Thyroid gland (tissue), 4 donors: ENCODE measurements around the gene RFX2. TPM values are rescaled to one million over a fixed set of nuclear protein-coding genes. Genes with fewer than 3 reads are reported as not detected.

Source experiments
- DNase-seq, 2 donors: peaks; one replicate each; pipeline ENCODE4 v3.0.0-alpha.2; 2019
- H3K27ac ChIP-seq, 3 donors: fragments of 200-600 bp; sonication (generic); 1 replicate in 2 of 3; 2 replicates in 1 of 3; pipeline ENCODE4 v1.5.1; 2016 to 2019; ENCODE audit warnings: mild to moderate bottlenecking in 1 of 3, moderate library complexity in 1 of 3
- H3K27me3 ChIP-seq: fragments of 200-600 bp; sonication (generic); one replicate; pipeline ENCODE4 v1.5.1; 2019
- H3K36me3 ChIP-seq, 2 donors: fragments of 200-600 bp; sonication (generic); one replicate each; pipeline ENCODE4 v1.5.1; 2016 to 2019
- H3K4me1 ChIP-seq, 2 donors: fragments of 200-600 bp; sonication (generic); one replicate each; pipeline ENCODE4 v1.5.1; 2017 to 2019
- H3K4me3 ChIP-seq, 3 donors: fragments of 200-600 bp; sonication (generic); replicated peaks in 1 of 3; 1 replicate in 2 of 3; 2 replicates in 1 of 3; pipeline ENCODE4 v1.5.1; 2016; ENCODE audit warnings: mild to moderate bottlenecking in 1 of 3
- H3K9me3 ChIP-seq: fragments of 200-600 bp; sonication (generic); one replicate; pipeline ENCODE4 v1.5.1; 2017
- CTCF ChIP-seq, 6 experiments: fragments of 200-600 bp in 3 of 6; fragments of 450-650 bp in 3 of 6; sonication (generic) in 3 of 6; IDR thresholded peaks; one replicate each; pipeline ENCODE4 v1.5.1; 2016 to 2019; ENCODE audit warnings: antibody characterized with exemption in 6 of 6, mild to moderate bottlenecking in 2 of 6, inconsistent platforms in 1 of 6, moderate library complexity in 1 of 6
- POLR2A ChIP-seq, 2 donors: fragments of 450-650 bp; IDR thresholded peaks; one replicate each; pipeline ENCODE4 v1.6.1; 2017; ENCODE audit warnings: antibody characterized with exemption in 2 of 2, mild to moderate bottlenecking in 2 of 2, moderate library complexity in 1 of 2
- WGBS, 2 donors: methylation state at CpG; one replicate each; pipeline ENCODE4 v1.1.5; 2017; 5-methylcytosine and 5-hydroxymethylcytosine counted together
- intact Hi-C: fragments of 100-400 bp; cut with DNase I; formaldehyde crosslinking; loops from one replicate; pipeline ENCODE4 v1.15.1; 2023
- total RNA-seq, 4 donors: library from RNA; depleted of rRNA; stranded (reverse); fragments of >200 nt; gene quantifications; one replicate each; pipeline ENCODE4 v1.2.3, GENCODE V29; 2016

The RFX2 gene
- total RNA-seq, 4 donors from 2014 or later, result 4.1 to 10.6 (median 7.7) TPM

GRCh38 chr19:6071875-6072274 is 38.4 kb downstream of the RFX2 start:
- H3K27me3 ChIP-seq, result no peaks in the 10 kb centered on the region
- intact Hi-C loops, result no loop called here
- peaks cover 7 to 32% of the 10 kb centered on the region in 2 donors for H3K4me1 ChIP-seq
- no peak for TF ChIP-seq POLR2A (IDR thresholded peaks at IDR 0.05)
- no peak for TF ChIP-seq CTCF (IDR thresholded peaks at IDR 0.05)
- no peak for DNase-seq
- peak overlapping the region in 1 of 3 donors; percentile 43 for H3K27ac ChIP-seq
- no peaks in the 10 kb centered on the region for H3K9me3 ChIP-seq
- no peak overlapping the region for H3K4me3 ChIP-seq
- 78 to 79% methylated on average over 8 of the region's 8 CpGs for WGBS, 2 donors
- H3K36me3 ChIP-seq, result no peaks in the 10 kb centered on the region

- Histone ChIP-seq H3K4me1 (peaks cover 14 to 32% of the 10 kb centered on the region in 2 donors), H3K36me3 (no peaks in the 10 kb centered on the region), H3K9me3 (no peaks in the 10 kb centered on the region), H3K27me3 (no peaks in the 10 kb centered on the region), H3K27ac (peak overlapping the region in 1 of 3 donors; percentile 43), H3K4me3 (no peak overlapping the region)
- TF ChIP-seq POLR2A (IDR thresholded peaks at IDR 0.05), result no peak
- TF ChIP-seq CTCF (IDR thresholded peaks at IDR 0.05), result no peak
- WGBS, 2 donors, result 76 to 79% methylated on average over 11 of the region's 11 CpGs
- intact Hi-C loops, result no loop called here
- DNase-seq, result no peak
Measured at GRCh38 chr19:6070720-6071485, 39.4 kb downstream of the RFX2 start.

- Histone ChIP-seq H3K4me3 (no peak overlapping the region), H3K27me3 (no peaks in the 10 kb centered on the region), H3K4me1 (peaks cover 17 to 38% of the 10 kb centered on the region in 2 donors), H3K27ac (no peak overlapping the region), H3K36me3 (no peaks in the 10 kb centered on the region), H3K9me3 (no peaks in the 10 kb centered on the region)
- WGBS, 2 donors, result 97 to 100% methylated on average over 3 of the region's 3 CpGs
- intact Hi-C loops, result no loop called here
- TF ChIP-seq POLR2A (IDR thresholded peaks at IDR 0.05) (no peak), CTCF (IDR thresholded peaks at IDR 0.05) (no peak)
- DNase-seq, result no peak
Measured at GRCh38 chr19:6070207-6070681, 40.1 kb downstream of the RFX2 start.

- intact Hi-C loops, result no loop called here
- H3K9me3 ChIP-seq, result no peaks in the 10 kb centered on the region
- TF ChIP-seq CTCF (IDR thresholded peaks at IDR 0.05) (no peak), POLR2A (IDR thresholded peaks at IDR 0.05) (no peak)
- no peaks in the 10 kb centered on the region for H3K36me3 ChIP-seq
- H3K27me3 ChIP-seq, result no peaks in the 10 kb centered on the region
- DNase-seq, result no peak
- no peak overlapping the region for H3K4me3 ChIP-seq
- peak overlapping the region in 1 of 3 donors; percentile 81 for H3K27ac ChIP-seq
- H3K4me1 ChIP-seq, result peaks cover 17 to 42% of the 10 kb centered on the region in 2 donors
Measured at GRCh38 chr19:6069268-6069791, 41.0 kb downstream of the RFX2 start.

GRCh38 chr19:6068711-6069110 is 41.6 kb downstream of the RFX2 start:
- intact Hi-C loops, result no loop called here
- WGBS, 2 donors, result 17 to 28% methylated on average over 2 of the region's 2 CpGs

More at GRCh38 chr19:6068711-6069110, 41.6 kb downstream of the RFX2 start:
- H3K9me3 ChIP-seq, result no peaks in the 10 kb centered on the region
- DNase-seq, result no peak
- peaks cover 17 to 44% of the 10 kb centered on the region in 2 donors for H3K4me1 ChIP-seq
- peak overlapping the region in 1 of 3 donors; percentile 81 for H3K27ac ChIP-seq
- H3K36me3 ChIP-seq, result no peaks in the 10 kb centered on the region
- TF ChIP-seq POLR2A (IDR thresholded peaks at IDR 0.05) (no peak), CTCF (IDR thresholded peaks at IDR 0.05) (no peak)
- no peak overlapping the region for H3K4me3 ChIP-seq
- no peaks in the 10 kb centered on the region for H3K27me3 ChIP-seq
